K562 (cell line): ENCODE results near the gene PLEKHA8.

Experiments used
- CBX5 ChIP-seq: IDR thresholded peaks from 2 replicates; pipeline ENCODE4 v1.6.1; 2014; ENCODE audit warnings: low read depth, borderline replicate concordance
- CTCF ChIP-seq, 3 experiments: IDR thresholded peaks in 2 of 3; conservative IDR thresholded peaks in 1 of 3; 2 replicates each; pipeline ENCODE4 v1.5.1; 2011 to 2012; ENCODE audit warnings: low read length in 3 of 3, mild to moderate bottlenecking in 3 of 3, control low read depth in 2 of 3, improper control_type of control experiment in 1 of 3, inconsistent platforms in 1 of 3, low read depth in 1 of 3, mixed read lengths in 1 of 3, moderate library complexity in 1 of 3; ENCODE audit not compliant: insufficient read depth in 2 of 3
- ELF1 ChIP-seq: fragments of 200-800 bp; sonication (Bioruptor generic); IDR thresholded peaks from 2 replicates; pipeline ENCODE4 v1.6.1; 2016; ENCODE audit warnings: missing genetic modification characterization, missing compliant biosample characterization
- FOXJ2 ChIP-seq: fragments of 200-800 bp; sonication (Bioruptor generic); IDR thresholded peaks from 2 replicates; pipeline ENCODE4 v1.6.1; 2016; ENCODE audit warnings: missing genetic modification characterization, missing compliant biosample characterization
- TCF7L2 ChIP-seq: fragments of 150-350 bp; IDR thresholded peaks from 2 replicates; pipeline ENCODE4 v1.6.1; 2016; ENCODE audit warnings: low read depth, mild to moderate bottlenecking, low read length, moderate library complexity
- ZNF232 ChIP-seq: sonication (generic); formaldehyde crosslinking; IDR thresholded peaks from 2 replicates; pipeline ENCODE4 v1.8.0; 2022; ENCODE audit warnings: mild to moderate bottlenecking, missing genetic modification reagents
- TF ChIP-seq, protein P1 (sequence below): fragments of 450-650 bp; formaldehyde crosslinking; IDR thresholded peaks from 2 replicates; pipeline ENCODE4 v1.4.0; 2022; ENCODE audit warnings: mild to moderate bottlenecking, moderate library complexity
- TF ChIP-seq, protein P2 (sequence below): fragments of 450-650 bp; formaldehyde crosslinking; IDR thresholded peaks from 2 replicates; pipeline ENCODE4 v1.4.0; 2022; ENCODE audit warnings: missing genetic modification characterization
- TF ChIP-seq, protein P3 (sequence below): fragments of 250-450 bp; sonication (Bioruptor Pico); IDR thresholded peaks from 2 replicates; pipeline ENCODE4 v1.4.0; 2020; ENCODE audit warnings: mild to moderate bottlenecking, moderate library complexity

DNA sequence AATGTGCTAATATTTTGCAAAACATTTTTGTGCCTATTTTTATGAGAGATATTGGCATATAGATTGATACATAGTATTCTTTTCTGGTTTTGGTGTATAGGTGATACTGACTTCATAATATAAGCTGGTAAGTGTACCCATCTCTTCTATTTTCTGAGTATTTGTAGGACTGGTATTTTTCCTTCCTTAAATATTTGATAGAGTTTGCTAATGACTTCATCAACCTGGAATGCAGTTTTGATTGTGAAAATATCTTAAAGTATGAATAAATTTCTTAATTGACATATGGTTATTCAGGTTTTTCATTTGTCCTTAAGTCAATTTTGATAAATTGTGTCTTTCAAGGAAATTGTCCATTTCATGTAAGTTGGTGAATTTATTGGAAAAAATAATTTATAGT lies 32.6 kb upstream of the PLEKHA8 start:
- no peak for TF ChIP-seq ZNF232
- no peak for TF ChIP-seq ELF1
- no peak for TF ChIP-seq FOXJ2 (tag)
- no peak for TF ChIP-seq CTCF (IDR thresholded peaks at IDR 0.05 in 2 of 3, conservative IDR thresholded peaks at IDR 0.05 in 1 of 3; ENCODE audit: insufficient read depth in 2 of 3, low read depth in 1 of 3, low read length in 3 of 3)
- TF ChIP-seq, protein P1, sequence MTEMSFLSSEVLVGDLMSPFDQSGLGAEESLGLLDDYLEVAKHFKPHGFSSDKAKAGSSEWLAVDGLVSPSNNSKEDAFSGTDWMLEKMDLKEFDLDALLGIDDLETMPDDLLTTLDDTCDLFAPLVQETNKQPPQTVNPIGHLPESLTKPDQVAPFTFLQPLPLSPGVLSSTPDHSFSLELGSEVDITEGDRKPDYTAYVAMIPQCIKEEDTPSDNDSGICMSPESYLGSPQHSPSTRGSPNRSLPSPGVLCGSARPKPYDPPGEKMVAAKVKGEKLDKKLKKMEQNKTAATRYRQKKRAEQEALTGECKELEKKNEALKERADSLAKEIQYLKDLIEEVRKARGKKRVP (CRISPR knock-in tag): no peak
- TF ChIP-seq CBX5: no peak
- TF ChIP-seq, protein P2, sequence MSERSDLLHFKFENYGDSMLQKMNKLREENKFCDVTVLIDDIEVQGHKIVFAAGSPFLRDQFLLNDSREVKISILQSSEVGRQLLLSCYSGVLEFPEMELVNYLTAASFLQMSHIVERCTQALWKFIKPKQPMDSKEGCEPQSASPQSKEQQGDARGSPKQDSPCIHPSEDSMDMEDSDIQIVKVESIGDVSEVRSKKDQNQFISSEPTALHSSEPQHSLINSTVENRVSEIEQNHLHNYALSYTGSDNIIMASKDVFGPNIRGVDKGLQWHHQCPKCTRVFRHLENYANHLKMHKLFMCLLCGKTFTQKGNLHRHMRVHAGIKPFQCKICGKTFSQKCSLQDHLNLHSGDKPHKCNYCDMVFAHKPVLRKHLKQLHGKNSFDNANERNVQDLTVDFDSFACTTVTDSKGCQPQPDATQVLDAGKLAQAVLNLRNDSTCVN (CRISPR knock-in tag): no peak
- TF ChIP-seq, protein P3, sequence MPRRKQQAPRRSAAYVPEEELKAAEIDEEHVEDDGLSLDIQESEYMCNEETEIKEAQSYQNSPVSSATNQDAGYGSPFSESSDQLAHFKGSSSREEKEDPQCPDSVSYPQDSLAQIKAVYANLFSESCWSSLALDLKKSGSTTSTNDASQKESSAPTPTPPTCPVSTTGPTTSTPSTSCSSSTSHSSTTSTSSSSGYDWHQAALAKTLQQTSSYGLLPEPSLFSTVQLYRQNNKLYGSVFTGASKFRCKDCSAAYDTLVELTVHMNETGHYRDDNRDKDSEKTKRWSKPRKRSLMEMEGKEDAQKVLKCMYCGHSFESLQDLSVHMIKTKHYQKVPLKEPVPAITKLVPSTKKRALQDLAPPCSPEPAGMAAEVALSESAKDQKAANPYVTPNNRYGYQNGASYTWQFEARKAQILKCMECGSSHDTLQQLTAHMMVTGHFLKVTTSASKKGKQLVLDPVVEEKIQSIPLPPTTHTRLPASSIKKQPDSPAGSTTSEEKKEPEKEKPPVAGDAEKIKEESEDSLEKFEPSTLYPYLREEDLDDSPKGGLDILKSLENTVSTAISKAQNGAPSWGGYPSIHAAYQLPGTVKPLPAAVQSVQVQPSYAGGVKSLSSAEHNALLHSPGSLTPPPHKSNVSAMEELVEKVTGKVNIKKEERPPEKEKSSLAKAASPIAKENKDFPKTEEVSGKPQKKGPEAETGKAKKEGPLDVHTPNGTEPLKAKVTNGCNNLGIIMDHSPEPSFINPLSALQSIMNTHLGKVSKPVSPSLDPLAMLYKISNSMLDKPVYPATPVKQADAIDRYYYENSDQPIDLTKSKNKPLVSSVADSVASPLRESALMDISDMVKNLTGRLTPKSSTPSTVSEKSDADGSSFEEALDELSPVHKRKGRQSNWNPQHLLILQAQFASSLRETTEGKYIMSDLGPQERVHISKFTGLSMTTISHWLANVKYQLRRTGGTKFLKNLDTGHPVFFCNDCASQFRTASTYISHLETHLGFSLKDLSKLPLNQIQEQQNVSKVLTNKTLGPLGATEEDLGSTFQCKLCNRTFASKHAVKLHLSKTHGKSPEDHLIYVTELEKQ (CRISPR knock-in tag): no peak
- no peak for TF ChIP-seq TCF7L2
